ENCODE results near the gene CD2AP.

CD2AP gene

DNA sequence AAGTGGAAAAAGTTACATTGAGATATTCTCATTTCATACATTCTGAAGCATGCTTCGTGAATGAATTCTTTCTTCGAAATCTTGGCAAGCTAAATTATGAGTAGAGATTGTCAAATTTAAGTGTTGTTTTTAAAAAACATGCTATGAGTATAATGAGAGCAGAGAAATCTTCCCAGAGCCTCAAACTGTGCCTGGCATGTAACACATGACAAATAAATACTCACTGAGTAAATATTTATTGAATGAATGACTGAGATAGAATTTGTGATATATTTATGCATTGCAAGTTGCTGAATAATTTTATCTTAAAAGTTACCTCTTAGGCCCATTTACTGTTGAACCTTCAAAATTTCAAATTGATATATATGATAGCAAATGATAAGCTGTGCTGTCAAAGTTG is 24.7 kb upstream of the CD2AP start:
- Histone ChIP-seq H3K9ac (no peak overlapping the region), H2AFZ (ENCODE audit: low read depth) (no peak overlapping the region), H3K4me2 (no peak overlapping the region), H4K20me1 (ENCODE audit: insufficient read depth) (no peaks in the 10 kb centered on the region), H3K4me3 (IDR thresholded peaks at IDR 0.05; ENCODE audit: insufficient read depth, low read depth, low read length) (no peak overlapping the region), H3K79me2 (ENCODE audit: insufficient read depth, low read depth) (no peaks in the 10 kb centered on the region), H3K4me1 (ENCODE audit: low read depth, poor library complexity, severe bottlenecking) (no peaks in the 10 kb centered on the region), H3K27ac (no peak overlapping the region), H3K27me3 (ENCODE audit: insufficient read depth, low read depth) (no peaks in the 10 kb centered on the region), H3K36me3 (ENCODE audit: insufficient read depth) (no peaks in the 10 kb centered on the region)
- TF ChIP-seq, protein P1, sequence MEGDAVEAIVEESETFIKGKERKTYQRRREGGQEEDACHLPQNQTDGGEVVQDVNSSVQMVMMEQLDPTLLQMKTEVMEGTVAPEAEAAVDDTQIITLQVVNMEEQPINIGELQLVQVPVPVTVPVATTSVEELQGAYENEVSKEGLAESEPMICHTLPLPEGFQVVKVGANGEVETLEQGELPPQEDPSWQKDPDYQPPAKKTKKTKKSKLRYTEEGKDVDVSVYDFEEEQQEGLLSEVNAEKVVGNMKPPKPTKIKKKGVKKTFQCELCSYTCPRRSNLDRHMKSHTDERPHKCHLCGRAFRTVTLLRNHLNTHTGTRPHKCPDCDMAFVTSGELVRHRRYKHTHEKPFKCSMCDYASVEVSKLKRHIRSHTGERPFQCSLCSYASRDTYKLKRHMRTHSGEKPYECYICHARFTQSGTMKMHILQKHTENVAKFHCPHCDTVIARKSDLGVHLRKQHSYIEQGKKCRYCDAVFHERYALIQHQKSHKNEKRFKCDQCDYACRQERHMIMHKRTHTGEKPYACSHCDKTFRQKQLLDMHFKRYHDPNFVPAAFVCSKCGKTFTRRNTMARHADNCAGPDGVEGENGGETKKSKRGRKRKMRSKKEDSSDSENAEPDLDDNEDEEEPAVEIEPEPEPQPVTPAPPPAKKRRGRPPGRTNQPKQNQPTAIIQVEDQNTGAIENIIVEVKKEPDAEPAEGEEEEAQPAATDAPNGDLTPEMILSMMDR (conservative IDR thresholded peaks at IDR 0.05; ENCODE audit: low read depth, low read length): no peak

DNA sequence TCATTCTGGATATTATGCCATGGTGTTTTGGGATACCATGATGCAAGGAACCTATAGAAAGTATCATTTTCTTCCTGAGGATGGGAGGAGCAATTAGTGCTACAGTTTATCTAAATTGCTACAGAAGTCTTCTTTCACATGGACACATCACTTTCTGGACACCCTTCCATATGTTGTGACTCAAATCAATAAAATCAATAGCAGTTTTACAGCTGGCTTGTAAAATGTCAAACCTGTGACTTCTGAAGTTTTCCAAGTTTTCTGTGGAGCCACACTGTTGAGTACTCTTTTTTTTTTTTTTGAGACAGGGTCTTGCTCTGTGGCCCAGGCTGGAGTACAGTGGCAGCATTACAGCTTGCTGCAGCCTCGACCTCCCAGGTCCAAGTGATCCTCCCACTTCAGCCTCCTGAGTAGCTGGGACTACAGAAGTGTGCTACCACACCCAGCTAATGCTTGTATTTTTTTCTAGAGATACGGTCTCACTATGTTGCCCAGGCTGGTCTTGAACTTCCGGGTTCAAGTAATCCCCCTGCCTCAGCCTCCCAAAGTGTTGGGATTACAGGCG is 24.1 kb upstream of the CD2AP start:
- Histone ChIP-seq H3K4me2 (no peak overlapping the region), H3K9ac (no peak overlapping the region), H3K4me1 (ENCODE audit: low read depth, poor library complexity, severe bottlenecking) (no peaks in the 10 kb centered on the region), H2AFZ (ENCODE audit: low read depth) (no peak overlapping the region), H3K4me3 (IDR thresholded peaks at IDR 0.05; ENCODE audit: insufficient read depth, low read depth, low read length) (no peak overlapping the region), H3K79me2 (ENCODE audit: insufficient read depth, low read depth) (no peaks in the 10 kb centered on the region), H3K36me3 (ENCODE audit: insufficient read depth) (no peaks in the 10 kb centered on the region), H4K20me1 (ENCODE audit: insufficient read depth) (no peaks in the 10 kb centered on the region), H3K27ac (no peak overlapping the region), H3K27me3 (ENCODE audit: insufficient read depth, low read depth) (no peaks in the 10 kb centered on the region)
- TF ChIP-seq, protein P1 (conservative IDR thresholded peaks at IDR 0.05; ENCODE audit: low read depth, low read length): no peak

DNA sequence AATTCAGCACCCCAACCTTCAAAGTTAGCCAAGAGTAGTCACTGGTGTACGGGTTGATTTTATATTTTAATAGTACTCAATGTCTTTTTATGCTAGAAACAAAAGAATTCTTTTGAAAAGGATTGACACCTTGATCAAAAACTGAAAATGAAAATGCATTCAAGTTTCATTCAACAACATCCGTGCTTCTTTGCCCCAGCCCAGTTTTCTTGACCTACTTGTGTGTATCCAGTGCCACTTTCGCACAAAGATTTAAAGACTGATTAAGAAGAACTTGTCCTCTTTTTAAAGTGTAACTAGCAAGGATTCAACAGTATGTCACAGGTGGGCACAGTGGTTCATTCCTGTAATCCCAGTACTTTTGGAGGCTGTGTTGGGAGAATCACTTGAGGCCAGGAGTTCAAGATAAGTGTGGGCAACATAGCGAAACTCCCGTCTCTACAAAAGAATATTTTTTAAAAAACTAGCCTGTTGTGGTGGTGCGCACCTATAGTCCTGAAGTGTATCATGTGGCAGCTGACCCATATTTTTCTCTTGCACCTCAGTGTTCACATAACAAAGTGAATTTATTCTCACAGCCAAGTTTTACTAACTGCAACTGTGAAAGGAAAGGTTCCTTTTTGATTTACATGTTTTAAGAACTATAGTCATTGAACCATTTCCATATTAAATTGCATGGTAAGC is 22.7 kb upstream of the CD2AP start:
- Histone ChIP-seq H3K4me2 (no peak overlapping the region), H3K27me3 (ENCODE audit: insufficient read depth, low read depth) (no peaks in the 10 kb centered on the region)
- TF ChIP-seq, protein P1 (conservative IDR thresholded peaks at IDR 0.05; ENCODE audit: low read depth, low read length): no peak

DNA sequence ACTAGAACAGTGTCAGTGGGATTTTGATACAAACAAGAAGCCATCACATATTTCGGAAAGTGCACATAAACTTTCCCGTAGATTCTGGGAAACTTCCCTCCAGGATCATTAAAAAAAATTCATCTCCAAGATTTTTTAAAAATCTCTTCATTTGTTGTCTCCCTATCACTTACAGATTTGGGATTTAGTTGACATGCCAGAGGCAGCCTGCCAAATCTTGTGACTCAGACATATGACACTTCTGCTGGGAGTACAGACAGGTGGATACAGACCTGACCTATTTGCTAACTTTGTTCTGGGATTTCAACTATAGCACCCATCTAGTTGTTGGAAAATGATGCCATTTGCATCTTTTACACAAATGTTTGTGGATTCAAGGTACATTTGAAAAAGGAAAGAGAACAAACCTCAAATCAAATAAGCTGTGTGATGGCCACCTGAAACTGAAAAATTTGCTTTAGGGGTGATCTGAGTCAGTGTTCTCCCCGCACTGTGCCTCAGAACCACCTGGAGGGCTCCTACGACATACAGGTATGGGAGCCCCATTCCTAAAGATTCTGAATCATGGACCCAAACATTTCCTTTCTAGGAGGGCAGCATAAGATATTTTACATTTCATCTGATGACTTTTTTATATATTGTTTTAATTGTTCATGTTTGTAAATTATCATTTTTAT is 21.9 kb upstream of the CD2AP start:
- H3K27ac ChIP-seq: no peak overlapping the region
- H3K4me1 ChIP-seq (ENCODE audit: low read depth, poor library complexity, severe bottlenecking): no peaks in the 10 kb centered on the region
- H3K4me3 ChIP-seq (IDR thresholded peaks at IDR 0.05; ENCODE audit: insufficient read depth, low read depth, low read length): no peak overlapping the region
- no peak overlapping the region for H3K4me2 ChIP-seq
- no peaks in the 10 kb centered on the region for H3K79me2 ChIP-seq (ENCODE audit: insufficient read depth, low read depth)
- H3K36me3 ChIP-seq (ENCODE audit: insufficient read depth): no peaks in the 10 kb centered on the region
- TF ChIP-seq, protein P1 (conservative IDR thresholded peaks at IDR 0.05; ENCODE audit: low read depth, low read length): no peak
- H3K27me3 ChIP-seq (ENCODE audit: insufficient read depth, low read depth): no peaks in the 10 kb centered on the region
- no peaks in the 10 kb centered on the region for H4K20me1 ChIP-seq (ENCODE audit: insufficient read depth)
- H3K9ac ChIP-seq: no peak overlapping the region
- no peak overlapping the region for H2AFZ ChIP-seq (ENCODE audit: low read depth)

More for the DNA sequence above, 22.7 kb upstream of the CD2AP start:
- Histone ChIP-seq H4K20me1 (ENCODE audit: insufficient read depth) (no peaks in the 10 kb centered on the region), H3K4me1 (ENCODE audit: low read depth, poor library complexity, severe bottlenecking) (no peaks in the 10 kb centered on the region), H2AFZ (ENCODE audit: low read depth) (no peak overlapping the region), H3K9ac (no peak overlapping the region), H3K79me2 (ENCODE audit: insufficient read depth, low read depth) (no peaks in the 10 kb centered on the region), H3K4me3 (IDR thresholded peaks at IDR 0.05; ENCODE audit: insufficient read depth, low read depth, low read length) (no peak overlapping the region), H3K27ac (no peak overlapping the region), H3K36me3 (ENCODE audit: insufficient read depth) (no peaks in the 10 kb centered on the region)
